ENCODE data around the gene HBZ.
A peak's percentile ranks its signal among the peaks of the same experiment; 100 is the strongest.
"Not testable (repeated sequence)": the region's sequence is repeated elsewhere in the genome, so short reads cannot be mapped to it uniquely, and the experiment has no call there.

Gene HBZ

DNA sequence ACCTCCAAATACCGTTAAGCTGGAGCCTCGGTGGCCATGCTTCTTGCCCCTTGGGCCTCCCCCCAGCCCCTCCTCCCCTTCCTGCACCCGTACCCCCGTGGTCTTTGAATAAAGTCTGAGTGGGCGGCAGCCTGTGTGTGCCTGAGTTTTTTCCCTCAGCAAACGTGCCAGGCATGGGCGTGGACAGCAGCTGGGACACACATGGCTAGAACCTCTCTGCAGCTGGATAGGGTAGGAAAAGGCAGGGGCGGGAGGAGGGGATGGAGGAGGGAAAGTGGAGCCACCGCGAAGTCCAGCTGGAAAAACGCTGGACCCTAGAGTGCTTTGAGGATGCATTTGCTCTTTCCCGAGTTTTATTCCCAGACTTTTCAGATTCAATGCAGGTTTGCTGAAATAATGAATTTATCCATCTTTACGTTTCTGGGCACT lies 25.0 kb downstream of the HBZ start:
- DNase-seq (ENCODE audit: extremely low spot score, insufficient read length, low read depth) = no peak
- no peak for FAIRE-seq

DNA sequence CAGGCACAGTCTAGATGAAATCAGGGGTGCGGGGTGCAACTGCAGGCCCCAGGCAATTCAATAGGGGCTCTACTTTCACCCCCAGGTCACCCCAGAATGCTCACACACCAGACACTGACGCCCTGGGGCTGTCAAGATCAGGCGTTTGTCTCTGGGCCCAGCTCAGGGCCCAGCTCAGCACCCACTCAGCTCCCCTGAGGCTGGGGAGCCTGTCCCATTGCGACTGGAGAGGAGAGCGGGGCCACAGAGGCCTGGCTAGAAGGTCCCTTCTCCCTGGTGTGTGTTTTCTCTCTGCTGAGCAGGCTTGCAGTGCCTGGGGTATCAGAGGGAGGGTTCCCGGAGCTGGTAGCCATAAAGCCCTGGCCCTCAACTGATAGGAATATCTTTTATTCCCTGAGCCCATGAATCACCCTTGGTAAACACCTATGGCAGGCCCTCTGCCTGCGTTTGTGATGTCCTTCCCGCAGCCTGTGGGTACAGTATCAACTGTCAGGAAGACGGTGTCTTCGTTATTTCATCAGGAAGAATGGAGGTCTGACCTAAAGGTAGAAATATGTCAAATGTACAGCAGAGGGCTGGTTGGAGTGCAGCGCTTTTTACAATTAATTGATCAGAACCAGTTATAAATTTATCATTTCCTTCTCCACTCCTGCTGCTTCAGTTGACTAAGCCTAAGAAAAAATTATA lies 25.7 kb downstream of the HBZ start:
- DNase-seq (ENCODE audit: extremely low spot score, insufficient read length, low read depth) (no peak), FAIRE-seq (no peak)

DNA sequence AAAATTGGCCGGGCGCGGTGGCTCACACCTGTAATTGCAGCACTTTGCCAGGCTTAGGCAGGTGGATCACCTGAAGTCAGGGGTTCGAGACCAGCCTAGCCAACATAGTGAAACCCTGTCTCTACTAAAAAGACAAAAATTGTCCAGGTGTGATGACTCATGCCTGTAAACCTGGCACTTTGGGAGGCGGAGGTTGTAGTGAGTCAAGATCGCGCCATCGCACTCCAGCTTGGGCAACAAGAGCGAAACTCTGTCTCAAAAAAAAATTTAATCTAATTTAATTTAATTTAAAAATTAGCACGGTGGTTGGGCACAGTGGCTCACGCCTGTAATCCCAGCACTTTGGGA lies 26.2 kb downstream of the HBZ start:
- FAIRE-seq = no peak
- no peak for DNase-seq (ENCODE audit: extremely low spot score, insufficient read length, low read depth)

DNA sequence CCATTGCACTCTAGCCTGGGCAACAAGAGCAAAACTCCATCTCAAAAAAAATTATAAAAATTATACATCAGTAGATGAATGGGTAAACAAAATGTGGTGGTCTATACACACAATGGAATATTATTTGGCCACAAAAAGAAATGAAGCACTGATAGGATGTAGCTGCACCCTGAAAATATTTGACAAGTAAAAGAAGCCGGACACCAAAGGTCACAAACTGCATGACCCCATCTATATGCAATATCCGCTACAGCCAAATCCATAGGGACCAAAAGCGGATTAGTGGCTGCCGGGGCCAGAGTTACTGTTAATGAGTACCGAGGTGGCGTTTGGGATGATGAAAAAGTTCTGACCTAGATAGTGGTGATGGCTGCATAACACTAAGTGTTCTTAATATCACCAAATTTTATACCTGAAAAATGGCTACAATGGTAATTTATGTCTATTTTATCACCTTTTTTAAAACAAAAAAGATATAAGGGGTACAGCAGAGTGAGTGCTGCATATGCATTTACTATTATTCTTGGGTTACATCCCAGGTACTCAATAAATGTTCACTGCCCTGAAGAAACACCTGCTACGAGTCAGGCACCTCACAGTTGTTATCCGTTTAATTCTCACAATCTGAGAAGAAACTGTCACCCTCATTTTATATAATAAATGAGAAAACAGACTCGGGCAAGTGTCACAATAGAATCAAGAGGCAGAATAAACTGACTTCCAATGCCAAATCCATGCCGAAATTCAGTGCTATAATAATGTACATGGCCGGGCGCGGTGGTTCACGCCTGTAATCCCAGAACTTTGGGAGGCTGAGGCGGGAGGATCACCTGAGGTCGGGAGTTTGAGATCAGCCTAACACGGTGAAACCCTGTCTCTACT lies 27.0 kb downstream of the HBZ start:
- FAIRE-seq (no peak), DNase-seq (ENCODE audit: extremely low spot score, insufficient read length, low read depth) (no peak)

DNA sequence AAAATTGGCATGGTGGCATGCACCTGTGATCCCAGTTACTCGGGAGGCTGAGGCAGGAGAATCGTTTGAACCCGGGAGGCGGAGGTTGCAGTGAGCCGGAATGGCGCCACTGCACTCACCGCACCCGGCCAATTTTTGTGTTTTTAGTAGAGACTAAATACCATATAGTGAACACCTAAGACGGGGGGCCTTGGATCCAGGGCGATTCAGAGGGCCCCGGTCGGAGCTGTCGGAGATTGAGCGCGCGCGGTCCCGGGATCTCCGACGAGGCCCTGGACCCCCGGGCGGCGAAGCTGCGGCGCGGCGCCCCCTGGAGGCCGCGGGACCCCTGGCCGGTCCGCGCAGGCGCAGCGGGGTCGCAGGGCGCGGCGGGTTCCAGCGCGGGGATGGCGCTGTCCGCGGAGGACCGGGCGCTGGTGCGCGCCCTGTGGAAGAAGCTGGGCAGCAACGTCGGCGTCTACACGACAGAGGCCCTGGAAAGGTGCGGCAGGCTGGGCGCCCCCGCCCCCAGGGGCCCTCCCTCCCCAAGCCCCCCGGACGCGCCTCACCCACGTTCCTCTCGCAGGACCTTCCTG lies 27.7 kb downstream of the HBZ start, which contains the start of gene HBQ1:
Gene HBQ1, plus strand, starts transcription at position 359 of the 575 bp plus-strand sequence. Its CDS starts 28 bp downstream, at position 387.
- FAIRE-seq (no peak), DNase-seq (ENCODE audit: extremely low spot score, insufficient read length, low read depth) (no peak)

DNA sequence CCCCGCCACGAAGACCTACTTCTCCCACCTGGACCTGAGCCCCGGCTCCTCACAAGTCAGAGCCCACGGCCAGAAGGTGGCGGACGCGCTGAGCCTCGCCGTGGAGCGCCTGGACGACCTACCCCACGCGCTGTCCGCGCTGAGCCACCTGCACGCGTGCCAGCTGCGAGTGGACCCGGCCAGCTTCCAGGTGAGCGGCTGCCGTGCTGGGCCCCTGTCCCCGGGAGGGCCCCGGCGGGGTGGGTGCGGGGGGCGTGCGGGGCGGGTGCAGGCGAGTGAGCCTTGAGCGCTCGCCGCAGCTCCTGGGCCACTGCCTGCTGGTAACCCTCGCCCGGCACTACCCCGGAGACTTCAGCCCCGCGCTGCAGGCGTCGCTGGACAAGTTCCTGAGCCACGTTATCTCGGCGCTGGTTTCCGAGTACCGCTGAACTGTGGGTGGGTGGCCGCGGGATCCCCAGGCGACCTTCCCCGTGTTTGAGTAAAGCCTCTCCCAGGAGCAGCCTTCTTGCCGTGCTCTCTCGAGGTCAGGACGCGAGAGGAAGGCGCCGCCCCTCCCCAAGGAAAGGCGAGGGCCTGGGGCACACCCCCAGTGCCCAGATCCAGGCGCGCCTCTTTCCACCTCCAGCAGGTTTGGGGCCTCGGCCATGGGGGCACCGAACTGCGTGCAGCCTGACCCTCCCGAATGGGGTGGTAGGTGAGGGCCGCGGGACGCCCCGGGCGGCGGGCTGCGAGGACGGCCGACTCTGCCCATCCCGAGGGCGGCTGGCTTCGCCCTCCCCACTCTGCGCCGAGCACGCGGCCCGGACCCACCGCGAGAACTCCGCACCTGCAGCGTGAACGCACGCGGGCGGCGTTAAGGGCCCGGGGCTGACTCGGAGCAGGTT lies 28.5 kb downstream of the HBZ start:
- DNase-seq (ENCODE audit: extremely low spot score, insufficient read length, low read depth) (peak; percentile 84), FAIRE-seq (no peak)

DNA sequence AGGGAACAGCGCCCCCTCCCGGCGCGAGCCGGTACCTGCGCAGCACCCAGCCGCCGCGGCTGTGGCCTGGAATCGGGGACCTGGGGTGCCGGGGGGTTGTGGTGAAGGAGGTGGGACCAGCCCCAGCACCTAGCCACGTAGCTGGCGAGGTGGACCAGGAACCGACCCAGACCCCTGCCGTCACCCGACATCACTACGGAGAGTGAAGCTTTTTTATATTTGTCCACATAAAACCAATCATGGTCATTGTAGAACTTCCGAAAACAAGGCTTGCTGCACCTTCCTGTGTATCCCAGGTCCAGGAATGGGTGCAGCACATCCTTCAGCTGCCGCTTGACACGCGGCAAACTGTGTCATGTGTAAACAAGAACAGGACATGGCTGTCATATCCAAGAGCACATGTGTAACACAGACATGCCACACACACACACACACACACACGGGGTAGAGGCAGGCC lies 29.1 kb downstream of the HBZ start:
- FAIRE-seq (peak; percentile 76), DNase-seq (ENCODE audit: extremely low spot score, insufficient read length, low read depth) (no peak)

DNA sequence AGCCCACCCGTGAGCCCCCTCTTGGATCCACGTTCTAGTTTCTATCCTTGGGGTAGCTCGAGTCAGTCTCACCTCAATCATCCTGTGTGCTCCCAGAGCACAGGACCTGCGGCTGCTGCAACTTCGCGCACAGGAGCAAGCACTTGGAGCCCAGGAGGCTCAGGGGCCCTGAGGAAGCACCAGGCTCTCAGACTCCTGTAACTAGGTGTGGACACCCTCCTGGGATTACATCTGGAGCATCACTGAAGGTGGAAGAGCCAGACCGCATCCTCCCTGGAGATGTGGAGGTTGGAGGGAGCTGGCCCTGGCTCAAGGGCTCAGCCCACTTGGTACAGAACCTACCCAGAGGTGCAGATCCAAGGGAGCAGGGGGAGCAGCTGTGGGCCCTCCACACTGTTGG lies 30.6 kb downstream of the HBZ start:
- no peak for FAIRE-seq

DNA sequence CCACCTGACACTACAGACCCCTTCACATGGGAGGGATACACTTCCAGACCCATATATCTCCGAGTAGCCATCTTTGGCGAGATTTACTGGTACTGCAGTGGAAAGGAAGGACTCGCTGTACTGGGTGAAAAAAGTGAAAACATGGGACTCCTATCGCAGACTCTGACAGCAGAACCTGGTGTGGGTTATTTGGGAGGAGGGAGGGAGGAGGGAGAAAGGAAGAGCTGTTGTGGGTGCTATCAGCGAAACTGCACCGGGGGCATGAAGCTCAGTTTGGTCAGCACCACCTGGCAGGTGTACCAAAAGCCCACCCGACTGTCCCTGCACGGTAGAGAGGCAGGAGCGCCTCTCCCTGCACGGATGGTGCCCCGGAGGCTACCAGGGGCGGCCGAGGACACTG lies 32.8 kb downstream of the HBZ start:
- DNase-seq (ENCODE audit: extremely low spot score, insufficient read length, low read depth) (no peak), FAIRE-seq (no peak)

More for the DNA sequence above, 30.6 kb downstream of the HBZ start:
- DNase-seq (ENCODE audit: extremely low spot score, insufficient read length, low read depth) = no peak

DNA sequence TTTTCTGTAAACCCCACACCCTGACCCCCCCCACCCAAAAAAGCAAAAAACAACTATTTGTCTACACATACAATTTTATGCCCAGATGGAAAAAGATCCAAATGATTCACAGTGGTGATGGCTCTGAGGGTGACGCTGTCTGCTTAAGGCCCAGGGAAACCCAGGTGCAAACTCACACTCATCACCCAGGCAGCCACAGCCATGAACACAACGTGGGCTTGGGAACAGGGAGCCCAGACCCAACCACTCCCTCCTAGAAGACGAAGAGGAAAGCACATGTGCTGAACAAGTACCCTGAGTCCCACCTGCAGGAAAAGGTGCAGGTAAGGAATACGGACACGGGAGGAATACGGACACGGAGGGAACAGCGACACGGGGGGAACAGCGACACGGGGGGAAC lies 33.2 kb downstream of the HBZ start:
- FAIRE-seq (no peak), DNase-seq (ENCODE audit: extremely low spot score, insufficient read length, low read depth) (no peak)

DNA sequence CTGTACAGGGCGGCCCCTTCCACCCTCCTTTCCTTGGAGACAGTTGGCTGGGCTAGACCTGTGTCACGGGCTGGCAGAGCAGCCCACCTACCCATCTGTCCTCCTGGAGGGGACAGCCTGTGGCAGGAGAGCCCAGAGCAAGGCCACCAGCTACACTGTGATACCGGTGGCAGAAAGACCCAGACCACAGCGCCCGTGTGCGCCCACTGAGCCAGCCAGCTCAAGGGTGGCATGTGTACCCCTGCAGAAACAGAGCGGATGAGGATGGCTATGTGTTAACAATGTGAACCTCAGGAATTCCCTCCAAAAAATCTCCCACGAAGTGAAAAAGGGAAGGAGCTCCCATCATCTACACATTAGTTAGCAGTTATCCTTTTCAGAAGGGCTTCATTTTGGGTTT lies 34.9 kb downstream of the HBZ start:
- no peak for DNase-seq (ENCODE audit: extremely low spot score, insufficient read length, low read depth)
- no peak for FAIRE-seq

DNA sequence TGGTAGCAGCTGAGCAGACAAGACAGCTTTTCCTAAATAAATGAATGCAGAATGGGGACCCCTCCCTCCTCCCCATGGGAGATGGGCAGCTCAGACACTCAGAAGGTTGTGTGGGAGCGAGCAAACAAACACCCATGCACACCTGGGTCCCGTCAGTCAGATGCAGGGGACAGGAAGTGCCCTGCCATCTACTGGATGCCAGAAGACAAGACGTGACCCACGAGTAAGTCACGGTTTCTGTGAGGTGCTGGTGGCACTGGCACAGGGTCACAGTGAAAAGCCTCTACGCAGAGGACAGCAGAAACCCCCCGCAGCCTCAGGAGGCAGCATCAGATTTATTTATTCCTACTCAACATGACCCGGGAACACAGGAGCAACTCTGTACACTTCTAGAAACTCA lies 36.2 kb downstream of the HBZ start:
- no peak for FAIRE-seq
- no peak for DNase-seq (ENCODE audit: extremely low spot score, insufficient read length, low read depth)

DNA sequence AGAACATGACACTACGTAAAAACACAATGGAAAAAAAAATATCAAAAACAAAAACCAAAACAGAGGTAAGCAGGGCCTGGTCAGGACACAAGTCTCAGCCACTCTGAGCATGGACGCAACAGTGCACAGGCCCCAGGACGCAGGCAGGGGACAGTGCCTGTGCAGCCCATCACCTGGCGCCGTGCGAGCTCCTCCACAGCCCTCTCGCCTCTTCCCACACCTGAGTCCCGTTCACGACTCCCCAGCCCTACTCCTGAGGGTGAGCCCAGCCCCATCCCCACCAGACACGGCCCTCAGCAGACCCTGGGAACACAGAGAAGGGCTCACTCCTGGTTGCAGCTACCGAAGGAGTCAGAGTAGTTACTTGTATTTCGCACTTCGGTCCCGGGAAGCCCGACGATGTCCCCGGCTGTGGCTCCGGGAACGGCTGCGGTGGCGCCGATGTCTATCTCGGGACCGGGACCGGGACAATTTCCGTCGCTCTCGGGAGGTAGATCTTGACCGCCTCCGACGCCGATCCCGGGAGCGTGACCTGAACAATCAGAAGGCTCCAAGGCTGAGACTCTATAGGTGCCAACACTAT lies 37.3 kb downstream of the HBZ start:
- DNase-seq (ENCODE audit: extremely low spot score, insufficient read length, low read depth) (no peak), FAIRE-seq (no peak)

DNA sequence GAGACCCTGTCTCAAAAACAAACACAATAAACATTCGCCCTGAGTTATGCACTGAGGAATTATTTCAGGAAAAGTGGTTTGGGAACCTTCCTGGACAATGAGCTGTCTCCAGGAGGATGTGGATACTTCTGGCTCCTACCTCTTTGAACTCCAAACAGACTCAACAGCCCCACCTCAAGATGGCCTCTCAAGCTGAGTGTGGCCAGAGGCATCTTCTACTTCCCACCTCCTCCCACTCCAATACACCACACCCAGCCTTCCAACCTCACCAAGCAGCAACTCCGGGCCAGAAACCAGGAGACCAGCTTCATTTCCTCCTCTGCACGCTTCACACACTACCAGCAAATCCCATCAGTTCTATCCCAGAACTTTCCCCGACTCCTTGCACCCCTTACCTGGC lies 39.4 kb downstream of the HBZ start:
- DNase-seq (ENCODE audit: extremely low spot score, insufficient read length, low read depth) (no peak), FAIRE-seq (no peak)

DNA sequence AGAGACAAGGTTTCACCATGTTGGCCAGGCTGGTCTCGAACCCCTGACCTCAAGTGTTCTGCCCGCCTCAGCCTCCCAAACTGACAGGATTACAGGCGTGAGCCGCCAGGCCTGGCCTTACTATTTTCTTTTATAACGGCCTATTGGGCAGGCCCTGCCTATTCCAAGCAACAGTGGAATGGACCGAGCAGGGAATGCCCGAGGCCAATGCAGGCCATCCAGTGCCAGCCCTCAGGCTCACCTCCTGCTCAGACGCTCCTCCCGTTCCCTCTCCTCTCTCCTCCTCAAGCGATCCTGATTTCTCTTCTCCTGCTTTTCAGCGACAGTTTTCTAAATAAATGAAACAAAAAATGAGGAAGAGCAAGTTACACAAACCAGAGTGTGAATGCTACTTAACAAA lies 40.2 kb downstream of the HBZ start:
- DNase-seq (ENCODE audit: extremely low spot score, insufficient read length, low read depth) (no peak), FAIRE-seq (no peak)

DNA sequence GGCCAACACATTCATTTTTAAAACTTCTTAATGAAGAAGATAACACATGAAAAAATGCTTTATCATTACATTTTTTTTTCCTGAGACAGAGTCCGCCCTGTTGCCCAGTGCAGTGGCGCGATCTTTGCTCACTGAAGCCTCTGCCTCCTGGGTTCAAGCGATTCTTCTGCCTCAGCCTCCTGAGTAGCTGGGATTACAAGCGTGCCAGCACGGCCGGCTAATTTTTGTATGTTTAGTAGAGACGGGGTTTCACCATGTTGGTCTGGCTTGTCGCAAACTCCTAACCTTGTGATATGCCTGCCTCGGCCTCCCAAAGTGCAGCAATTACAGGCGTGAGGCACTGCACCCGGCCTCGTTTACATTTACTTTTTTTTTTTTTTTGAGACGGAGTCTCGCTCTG lies 41.0 kb downstream of the HBZ start:
- DNase-seq (ENCODE audit: extremely low spot score, insufficient read length, low read depth) (no peak), FAIRE-seq (no peak)

DNA sequence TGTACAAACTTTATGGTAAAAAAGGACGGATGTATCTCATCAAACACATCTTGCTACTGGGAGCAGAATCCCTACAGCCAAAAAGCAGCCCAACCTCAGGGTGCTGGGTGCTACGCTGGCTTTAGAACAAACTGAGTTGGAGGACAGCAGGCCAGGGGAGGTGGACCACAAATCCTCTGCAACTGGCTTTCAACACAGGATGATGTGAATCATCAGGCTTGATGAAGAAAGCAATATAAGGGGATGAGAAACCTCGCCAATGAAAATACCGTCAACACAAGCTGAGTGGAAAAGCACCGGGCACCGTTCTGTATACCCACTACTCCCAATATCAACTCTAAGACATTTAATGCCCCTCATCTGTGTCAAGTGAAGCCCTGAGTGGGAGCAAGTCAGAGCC lies 42.1 kb downstream of the HBZ start:
- no peak for FAIRE-seq
- DNase-seq (ENCODE audit: extremely low spot score, insufficient read length, low read depth) = no peak

DNA sequence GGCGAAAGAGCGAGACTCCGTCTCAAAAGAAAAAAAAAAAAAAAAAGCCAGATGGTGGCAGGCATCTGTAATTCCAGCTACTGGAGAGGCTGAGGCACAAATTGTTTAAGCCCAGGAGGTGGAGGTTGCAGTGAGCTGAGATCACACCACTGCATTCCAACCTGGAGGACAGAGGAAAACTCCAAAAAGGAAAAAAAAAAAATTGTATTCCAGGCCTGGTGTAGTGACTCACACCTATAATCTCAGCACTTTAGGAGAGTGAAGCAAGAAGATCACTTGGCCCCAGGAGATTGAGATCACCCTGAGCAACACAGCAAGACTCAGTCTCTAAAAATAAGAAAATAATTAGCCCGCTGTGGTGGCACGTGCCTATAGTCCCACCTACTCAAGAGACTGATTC lies 47.9 kb downstream of the HBZ start:
- FAIRE-seq (no peak), DNase-seq (ENCODE audit: extremely low spot score, insufficient read length, low read depth) (no peak)

DNA sequence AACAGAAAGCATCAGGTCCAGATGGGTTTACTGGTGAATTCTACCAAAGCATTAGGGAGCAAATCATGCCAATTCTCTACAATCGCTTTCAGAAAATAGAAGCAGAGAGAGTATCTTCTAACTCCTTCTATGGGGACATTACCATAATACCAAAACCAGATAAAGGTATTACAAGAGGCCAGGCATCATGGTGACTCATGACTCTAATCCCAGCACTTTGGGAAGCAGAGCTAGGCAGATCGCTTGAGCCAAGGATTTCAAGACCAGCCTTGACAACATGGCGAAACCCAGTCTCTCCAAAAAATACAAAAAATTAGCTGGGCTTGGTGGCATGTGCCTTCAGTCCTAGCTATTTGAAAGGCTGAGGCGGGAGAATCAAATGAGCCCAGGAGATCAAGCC lies 50.8 kb downstream of the HBZ start:
- FAIRE-seq (no peak), DNase-seq (ENCODE audit: extremely low spot score, insufficient read length, low read depth) (no peak)

DNA sequence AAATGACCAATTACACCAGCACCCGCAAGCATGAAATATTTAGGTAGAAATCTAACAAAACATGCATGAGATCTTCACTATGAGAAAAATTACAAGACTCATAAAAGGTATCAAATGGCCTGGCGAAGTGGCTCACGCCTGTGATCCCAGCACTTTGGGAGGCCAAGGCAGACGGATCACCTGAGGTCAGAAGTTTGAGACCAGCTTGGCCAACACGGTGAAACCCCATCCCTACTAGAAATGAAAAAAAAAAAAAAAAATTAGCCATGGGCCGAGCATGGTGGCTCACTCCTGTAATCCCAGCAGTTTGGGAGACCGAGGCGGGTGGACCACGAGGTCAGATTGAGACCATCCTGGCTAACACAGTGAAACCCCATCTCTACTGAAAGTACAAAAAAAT lies 51.6 kb downstream of the HBZ start:
- not testable (repeated sequence) for FAIRE-seq; DNase-seq (ENCODE audit: extremely low spot score, insufficient read length, low read depth)

All from GM18507 (cell line).